Activated naive CD4-positive, alpha-beta T cell treated with Interleukin-2 at 50 U/mL for 16 hours (primary cell): ENCODE measurements around the gene PKM.

Source experiments
- DNase-seq: peaks from one replicate; pipeline ENCODE4 v3.0.0-alpha.2; 2020

PKM gene

GRCh38 chr15:72199721-72200212 lies 31.2 kb downstream of the PKM start:
- DNase-seq = peak; percentile 74

DNA sequence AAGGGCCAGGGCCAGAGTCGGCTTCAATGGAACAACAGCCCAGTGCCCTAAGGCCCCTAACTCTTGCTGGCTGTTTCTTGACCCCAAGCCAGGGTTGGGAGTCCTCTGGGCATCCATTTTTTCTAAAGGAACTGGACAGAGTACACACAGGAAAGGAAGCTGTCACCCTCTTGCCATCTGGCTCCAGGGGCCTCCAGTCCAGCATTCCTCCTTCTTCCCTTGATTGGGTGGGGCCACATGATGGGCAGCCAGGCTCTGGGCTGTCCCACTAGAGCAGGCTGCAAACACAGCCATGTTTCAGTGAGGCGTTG lies 31.8 kb downstream of the PKM start:
- DNase-seq = no peak

GRCh38 chr15:72198356-72199204 lies 32.4 kb downstream of the PKM start:
- DNase-seq = no peak

DNA sequence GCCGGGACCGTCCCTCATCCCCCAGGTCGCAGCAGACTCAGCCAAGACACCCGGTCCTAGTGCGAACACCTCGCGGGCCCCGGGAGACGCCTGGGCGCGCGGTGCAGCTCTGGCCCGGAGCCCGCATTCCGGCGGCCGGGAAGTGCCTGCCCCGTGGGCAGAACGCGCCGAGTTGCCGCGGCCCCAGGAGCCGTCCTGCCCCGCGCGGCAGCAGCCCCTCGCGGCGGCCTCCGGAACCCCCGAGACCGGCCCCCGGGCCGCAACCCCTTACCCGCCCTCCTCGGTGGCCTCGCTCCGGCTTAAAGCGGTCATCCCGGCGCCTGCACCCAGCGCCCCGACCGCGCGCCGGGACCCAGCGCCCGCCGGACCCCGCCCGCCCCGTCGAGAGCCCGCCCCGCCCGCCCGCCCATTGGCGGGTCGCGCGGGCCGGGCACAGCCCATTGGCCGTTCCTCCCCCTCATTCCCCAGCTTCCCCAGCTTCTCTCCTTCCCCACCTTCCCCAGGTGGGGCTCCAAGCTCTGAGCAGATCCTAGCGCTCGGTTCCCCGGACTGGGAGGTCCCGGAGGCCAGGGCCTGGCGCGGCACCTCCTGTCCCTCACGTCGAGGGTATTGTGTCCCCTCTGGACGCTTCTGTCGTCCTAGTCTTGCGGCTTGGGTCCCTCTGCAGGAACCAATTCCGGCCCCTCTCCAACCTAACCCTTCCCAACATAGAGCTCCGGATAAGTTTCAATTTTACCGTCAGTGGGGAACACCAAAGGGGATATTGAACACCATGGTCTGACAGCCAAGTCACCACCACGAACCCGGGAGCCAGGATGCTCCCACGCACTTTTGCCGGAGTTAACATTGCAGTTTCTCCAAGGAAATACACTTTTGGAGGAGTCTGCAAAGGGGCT lies 33.3 kb downstream of the PKM start, which contains the start of gene GRAMD2A:
GRAMD2A (minus strand) TSS at position 328 of the 896 bp plus-strand sequence.
- peak; percentile 31 for DNase-seq

GRCh38 chr15:72197041-72197459 lies 33.9 kb downstream of the PKM start:
- no peak for DNase-seq

GRCh38 chr15:72196409-72197040 lies 34.5 kb downstream of the PKM start:
- no peak for DNase-seq

GRCh38 chr15:72195101-72195511 lies 35.9 kb downstream of the PKM start:
- no peak for DNase-seq

- DNase-seq = no peak
These were observed 37.1 kb downstream of the PKM start for GRCh38 chr15:72193836-72194396.

DNA sequence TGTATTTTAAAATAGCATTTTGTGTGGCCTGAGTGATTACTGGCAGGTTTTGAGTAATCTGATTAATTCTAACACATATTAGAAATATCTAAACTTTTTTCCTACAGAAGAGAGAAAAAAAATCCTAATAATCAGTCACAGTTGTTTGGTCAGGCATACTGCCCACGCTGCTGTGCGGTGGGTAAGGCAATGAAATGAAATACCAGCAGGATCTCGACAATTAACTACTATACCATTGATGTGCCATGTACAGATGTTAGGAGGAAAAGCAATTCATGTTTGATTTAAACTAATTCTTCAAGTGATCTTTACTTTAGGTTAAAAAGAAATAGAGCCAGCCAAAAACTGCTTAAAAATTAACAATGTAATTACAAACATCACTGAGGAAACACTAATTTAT lies 38.6 kb downstream of the PKM start:
- no peak for DNase-seq

DNA sequence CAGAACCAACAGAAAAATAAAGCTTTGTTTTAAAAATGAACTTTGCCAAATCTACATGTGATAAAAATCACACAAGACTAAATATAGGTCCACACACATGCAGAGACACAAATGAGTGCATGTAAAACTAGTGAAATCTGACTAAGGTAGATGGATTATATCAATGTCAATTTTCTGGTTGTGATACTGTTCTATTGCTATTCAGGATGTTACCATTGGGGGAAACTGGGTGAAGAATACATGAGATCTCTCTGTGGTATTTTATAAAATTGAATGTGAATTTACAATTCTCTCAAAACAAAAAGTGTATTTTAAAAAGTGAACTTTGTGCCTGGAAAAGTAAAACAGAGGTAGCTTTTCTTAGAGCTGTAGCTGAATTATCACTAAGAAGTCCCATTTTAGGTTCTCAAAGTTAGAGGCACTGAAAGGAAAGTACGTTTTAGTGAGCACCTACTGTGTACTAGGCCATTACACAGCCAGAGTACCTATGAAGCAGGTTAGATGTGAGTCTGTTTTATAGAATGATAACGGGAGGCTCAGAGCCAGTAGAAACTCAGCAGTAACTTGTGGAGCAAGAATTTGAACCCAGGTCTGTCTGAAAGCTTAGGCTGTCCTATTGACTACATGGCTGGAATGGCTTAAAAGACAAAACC lies 41.6 kb downstream of the PKM start:
- DNase-seq = no peak

DNA sequence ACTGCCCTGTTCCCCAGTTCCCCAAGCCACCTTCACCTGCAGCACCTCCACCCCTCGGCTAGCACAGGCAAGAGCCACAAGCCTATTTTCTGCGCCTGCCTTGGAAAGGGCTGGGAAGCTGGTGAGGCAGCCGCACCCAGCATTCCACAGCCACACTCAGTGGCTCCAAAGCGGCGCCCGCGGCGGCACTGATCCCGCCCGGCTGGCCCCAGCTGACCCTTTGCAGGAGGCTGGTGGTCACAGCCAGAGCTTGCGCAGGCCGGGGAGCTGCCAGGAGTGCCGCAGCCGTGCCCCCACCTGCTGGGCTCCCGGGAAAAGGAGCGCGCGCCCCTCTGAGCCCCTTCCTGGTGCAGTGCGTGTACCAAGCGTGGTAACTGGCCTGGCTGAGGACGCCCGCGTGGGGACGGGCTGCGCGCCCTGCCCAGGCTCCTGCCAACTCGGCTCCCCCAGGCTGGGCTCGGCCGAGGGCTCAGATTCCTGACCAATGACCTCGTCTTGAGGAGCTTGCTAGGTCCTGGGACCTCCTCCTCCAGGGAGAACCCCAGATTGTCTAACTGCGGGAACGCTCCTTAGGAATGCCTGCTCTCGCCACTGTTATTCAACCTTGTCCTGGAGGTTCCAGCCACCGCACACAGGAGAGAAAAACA lies 46.7 kb downstream of the PKM start:
- DNase-seq = no peak

DNA sequence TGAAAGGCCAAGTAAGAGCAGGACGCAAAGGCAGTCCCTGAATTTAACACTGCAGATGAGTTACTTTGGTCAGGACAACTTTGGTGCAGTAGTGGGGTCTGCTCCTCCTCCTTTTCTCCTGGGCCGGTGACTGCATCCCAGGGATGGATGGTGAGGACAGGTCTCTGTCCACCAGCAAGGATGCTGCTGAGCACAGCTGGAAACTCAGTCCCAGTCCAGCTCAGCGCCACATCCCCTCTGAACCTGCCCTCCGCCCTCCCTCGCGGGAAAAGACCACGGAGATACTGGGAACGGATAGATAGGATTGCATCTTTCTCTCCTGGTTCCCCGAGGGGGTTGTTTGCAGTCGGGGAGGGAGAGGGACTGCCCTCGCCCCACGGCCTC lies 47.2 kb downstream of the PKM start:
- no peak for DNase-seq

DNA sequence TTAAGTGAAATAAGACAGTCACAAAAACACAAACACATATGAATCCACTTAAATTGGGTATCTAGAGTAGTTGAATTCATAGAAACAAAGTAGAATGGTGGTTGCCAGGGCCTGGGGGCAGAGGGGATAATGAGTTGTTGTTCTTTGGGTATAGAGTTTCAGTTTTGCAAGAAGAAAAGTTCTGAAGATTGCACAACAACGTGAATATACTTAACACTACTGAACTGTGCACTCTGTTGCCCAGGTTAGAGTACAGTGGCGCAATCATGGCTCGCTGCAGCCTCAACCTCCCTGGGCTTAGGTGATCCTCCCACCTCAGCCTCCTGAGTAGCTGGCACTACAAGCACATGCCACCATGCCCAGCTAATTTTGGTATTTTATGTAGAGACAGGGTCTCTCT lies 48.3 kb downstream of the PKM start:
- DNase-seq = no peak

GRCh38 chr15:72182244-72182643 lies 48.7 kb downstream of the PKM start:
- no peak for DNase-seq

GRCh38 chr15:72180761-72181324 lies 50.1 kb downstream of the PKM start:
- DNase-seq = no peak

DNA sequence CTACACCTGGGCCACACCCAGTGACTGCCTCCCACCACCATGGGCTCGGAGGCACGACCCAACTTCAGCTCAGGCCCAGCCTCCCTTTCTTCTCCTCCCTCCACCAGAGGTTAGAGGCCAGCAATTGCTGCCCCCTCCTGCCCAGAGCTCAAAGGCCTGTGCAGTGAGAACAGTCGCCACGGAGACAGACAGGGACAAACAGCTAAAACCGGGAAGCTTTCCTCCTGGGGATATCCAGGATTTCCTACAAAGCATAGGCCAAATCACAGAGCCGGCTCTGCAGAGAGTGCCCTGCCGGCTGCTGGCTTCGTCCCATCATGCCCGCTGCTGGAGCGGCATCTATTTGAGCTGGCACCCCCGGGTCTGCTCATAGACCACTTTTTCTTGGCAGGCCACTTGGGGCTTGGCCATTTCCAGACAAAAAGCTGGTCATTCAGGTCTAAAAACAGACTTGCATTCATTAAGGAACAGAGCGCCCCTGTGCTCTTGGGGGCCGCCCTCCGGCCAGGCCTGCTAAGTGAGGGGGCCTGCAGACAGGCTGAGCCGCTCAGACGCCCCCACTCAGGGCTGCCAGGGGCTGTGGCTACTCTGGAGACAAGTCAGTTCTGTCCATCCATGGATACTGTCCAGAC lies 50.9 kb downstream of the PKM start:
- no peak for DNase-seq

GRCh38 chr15:72178976-72179585 lies 51.9 kb downstream of the PKM start:
- no peak for DNase-seq

GRCh38 chr15:72176743-72177142 lies 54.2 kb downstream of the PKM start:
- DNase-seq = no peak

GRCh38 chr15:72176159-72176558 lies 54.8 kb downstream of the PKM start:
- no peak for DNase-seq

- DNase-seq = no peak
These were observed 55.6 kb downstream of the PKM start for GRCh38 chr15:72175186-72176044.
